OCI-LY3 (cell line): ENCODE measurements around the gene CCDC152.

Experiments
- EZH2phosphoT487 ChIP-seq: fragments of 200-600 bp; shearing (Covaris generic); IDR thresholded peaks from 2 replicates; pipeline ENCODE4 v1.6.1; 2018; ENCODE audit warnings: antibody characterized with exemption, mixed run types, low read depth
- TF ChIP-seq, protein P1 (sequence below): fragments of 200-600, 300-600 bp; sonication (generic); IDR thresholded peaks from 2 replicates; pipeline ENCODE4 v1.5.1; 2014; ENCODE audit warnings: antibody characterized with exemption, low read length, low read depth

DNA sequence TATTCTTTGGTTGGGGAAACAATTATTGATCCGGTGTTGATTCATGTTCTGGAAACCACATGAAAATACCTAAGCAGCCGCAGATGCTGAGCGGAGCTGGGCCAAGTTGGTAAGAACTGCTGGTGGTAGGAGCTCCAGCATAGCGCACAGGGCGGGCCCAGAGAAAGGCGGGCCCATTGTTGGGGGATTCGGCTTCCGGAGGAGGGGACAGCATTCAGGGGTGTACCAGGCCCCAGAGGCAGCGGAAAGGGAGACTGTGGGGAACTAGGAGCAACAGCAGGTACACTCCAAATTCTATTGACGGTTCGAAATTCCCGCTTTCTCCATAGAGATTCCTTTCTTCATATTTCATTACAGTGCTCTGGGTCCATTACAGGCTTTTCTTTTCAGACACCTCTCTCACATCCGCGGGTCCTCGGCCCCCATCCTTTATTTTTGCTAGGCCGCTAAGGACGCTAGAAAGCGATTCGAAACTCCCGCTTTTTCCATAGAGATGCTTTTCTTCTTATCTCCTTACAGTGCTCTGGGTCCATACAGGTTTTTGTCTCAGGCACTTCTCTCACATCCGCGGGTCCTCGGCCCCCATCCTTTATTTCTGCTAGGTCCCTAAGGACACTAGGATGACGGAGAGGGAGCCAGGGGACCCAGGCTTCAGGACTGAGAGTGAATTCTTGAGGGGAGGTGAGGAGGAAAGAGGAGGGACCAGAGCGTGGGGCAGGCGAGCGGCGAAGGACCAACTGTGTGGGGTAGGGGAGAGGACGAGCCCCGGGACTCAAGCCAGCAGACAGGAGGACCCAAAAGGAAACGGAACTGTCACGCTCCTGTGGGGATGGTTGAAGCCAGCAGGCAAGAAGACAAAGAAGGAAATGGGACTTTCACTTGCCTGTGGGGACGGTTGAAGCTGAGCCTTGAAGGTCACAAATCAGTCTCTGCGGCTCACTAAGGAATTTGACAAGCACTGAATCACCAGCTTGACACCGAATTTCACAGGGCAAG is at the start of gene CCDC152:
- TF ChIP-seq, protein P1, sequence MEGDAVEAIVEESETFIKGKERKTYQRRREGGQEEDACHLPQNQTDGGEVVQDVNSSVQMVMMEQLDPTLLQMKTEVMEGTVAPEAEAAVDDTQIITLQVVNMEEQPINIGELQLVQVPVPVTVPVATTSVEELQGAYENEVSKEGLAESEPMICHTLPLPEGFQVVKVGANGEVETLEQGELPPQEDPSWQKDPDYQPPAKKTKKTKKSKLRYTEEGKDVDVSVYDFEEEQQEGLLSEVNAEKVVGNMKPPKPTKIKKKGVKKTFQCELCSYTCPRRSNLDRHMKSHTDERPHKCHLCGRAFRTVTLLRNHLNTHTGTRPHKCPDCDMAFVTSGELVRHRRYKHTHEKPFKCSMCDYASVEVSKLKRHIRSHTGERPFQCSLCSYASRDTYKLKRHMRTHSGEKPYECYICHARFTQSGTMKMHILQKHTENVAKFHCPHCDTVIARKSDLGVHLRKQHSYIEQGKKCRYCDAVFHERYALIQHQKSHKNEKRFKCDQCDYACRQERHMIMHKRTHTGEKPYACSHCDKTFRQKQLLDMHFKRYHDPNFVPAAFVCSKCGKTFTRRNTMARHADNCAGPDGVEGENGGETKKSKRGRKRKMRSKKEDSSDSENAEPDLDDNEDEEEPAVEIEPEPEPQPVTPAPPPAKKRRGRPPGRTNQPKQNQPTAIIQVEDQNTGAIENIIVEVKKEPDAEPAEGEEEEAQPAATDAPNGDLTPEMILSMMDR: no peak
- no peak for TF ChIP-seq EZH2phosphoT487
